GM12865 (cell line): ENCODE results near the gene CGB1.

Experiments used
- DNase-seq: peaks from one replicate; pipeline ENCODE4 v3.0.0; 2010; ENCODE audit warnings: low read depth
- H3K4me3 ChIP-seq: 2 replicates; pipeline ENCODE4 v1.5.1; 2011; ENCODE audit warnings: mild to moderate bottlenecking, low read depth, low read length, control low read depth
- CTCF ChIP-seq: IDR thresholded peaks from 2 replicates; pipeline ENCODE4 v1.5.1; 2011; ENCODE audit warnings: low read length, control low read depth, low read depth, inconsistent platforms; ENCODE audit not compliant: insufficient read depth; ENCODE audit errors: missing control alignments

CGB1 gene

GRCh38 chr19:49067554-49067953, 30.9 kb upstream of the CGB1 start:
- no peak overlapping the region for H3K4me3 ChIP-seq
- DNase-seq: no peak
- no peak for TF ChIP-seq CTCF

- TF ChIP-seq CTCF: no peak
- no peak overlapping the region for H3K4me3 ChIP-seq
- DNase-seq: no peak
These were observed 29.3 kb upstream of the CGB1 start for GRCh38 chr19:49065905-49066512.

GRCh38 chr19:49064768-49065611, 28.3 kb upstream of the CGB1 start, which contains the start of gene NTF4:
Gene NTF4, minus strand, starts transcription at chr19:49064818. Its CDS starts 2,821 bp downstream, at chr19:49061997.
- no peak for DNase-seq
- H3K4me3 ChIP-seq: no peak within 1 kb of the TSS
- TF ChIP-seq CTCF: no peak

- H3K4me3 ChIP-seq: no peak overlapping the region
- TF ChIP-seq CTCF: no peak
- DNase-seq: no peak
These were observed 27.4 kb upstream of the CGB1 start for GRCh38 chr19:49064029-49064629.

- DNase-seq: peak; percentile 22
- TF ChIP-seq CTCF: no peak
- H3K4me3 ChIP-seq: no peak overlapping the region
These were observed 24.8 kb upstream of the CGB1 start for GRCh38 chr19:49061445-49061844.

GRCh38 chr19:49061000-49061399, 24.3 kb upstream of the CGB1 start:
- TF ChIP-seq CTCF: no peak
- no peak for DNase-seq
- H3K4me3 ChIP-seq: no peak overlapping the region
